PFSK-1 (cell line): Measurements from ENCODE around the gene OPA3.

Source experiments
- FOXP2 ChIP-seq: optimal IDR thresholded peaks from 2 replicates; pipeline ENCODE3; 2011; ENCODE audit warnings: borderline replicate concordance, control low read depth, inconsistent platforms; ENCODE audit not compliant: insufficient read depth; ENCODE audit errors: extremely low read length, extremely low read depth
- POLR2AphosphoS5 ChIP-seq: IDR thresholded peaks from 2 replicates; pipeline ENCODE4 v1.6.1; 2012; ENCODE audit warnings: low read depth, mild to moderate bottlenecking, control low read depth, low read length, moderate library complexity
- REST ChIP-seq, 2 experiments: IDR thresholded peaks; 2 replicates each; pipeline versions ENCODE4 v1.6.1 to v1.8.0; 2011 to 2012; ENCODE audit warnings: low read depth in 2 of 2, low read length in 2 of 2, control low read depth in 1 of 2, inconsistent platforms in 1 of 2, mild to moderate bottlenecking in 1 of 2, moderate library complexity in 1 of 2; ENCODE audit not compliant: insufficient read depth in 1 of 2
- SIN3A ChIP-seq: IDR thresholded peaks from 2 replicates; pipeline ENCODE4 v1.6.1; 2012; ENCODE audit warnings: mild to moderate bottlenecking, low read length, moderate library complexity, borderline replicate concordance; ENCODE audit not compliant: insufficient read depth
- TAF1 ChIP-seq: IDR thresholded peaks from 2 replicates; pipeline ENCODE4 v1.6.1; 2012; ENCODE audit warnings: low read length, control low read depth, borderline replicate concordance; ENCODE audit not compliant: insufficient read depth

DNA sequence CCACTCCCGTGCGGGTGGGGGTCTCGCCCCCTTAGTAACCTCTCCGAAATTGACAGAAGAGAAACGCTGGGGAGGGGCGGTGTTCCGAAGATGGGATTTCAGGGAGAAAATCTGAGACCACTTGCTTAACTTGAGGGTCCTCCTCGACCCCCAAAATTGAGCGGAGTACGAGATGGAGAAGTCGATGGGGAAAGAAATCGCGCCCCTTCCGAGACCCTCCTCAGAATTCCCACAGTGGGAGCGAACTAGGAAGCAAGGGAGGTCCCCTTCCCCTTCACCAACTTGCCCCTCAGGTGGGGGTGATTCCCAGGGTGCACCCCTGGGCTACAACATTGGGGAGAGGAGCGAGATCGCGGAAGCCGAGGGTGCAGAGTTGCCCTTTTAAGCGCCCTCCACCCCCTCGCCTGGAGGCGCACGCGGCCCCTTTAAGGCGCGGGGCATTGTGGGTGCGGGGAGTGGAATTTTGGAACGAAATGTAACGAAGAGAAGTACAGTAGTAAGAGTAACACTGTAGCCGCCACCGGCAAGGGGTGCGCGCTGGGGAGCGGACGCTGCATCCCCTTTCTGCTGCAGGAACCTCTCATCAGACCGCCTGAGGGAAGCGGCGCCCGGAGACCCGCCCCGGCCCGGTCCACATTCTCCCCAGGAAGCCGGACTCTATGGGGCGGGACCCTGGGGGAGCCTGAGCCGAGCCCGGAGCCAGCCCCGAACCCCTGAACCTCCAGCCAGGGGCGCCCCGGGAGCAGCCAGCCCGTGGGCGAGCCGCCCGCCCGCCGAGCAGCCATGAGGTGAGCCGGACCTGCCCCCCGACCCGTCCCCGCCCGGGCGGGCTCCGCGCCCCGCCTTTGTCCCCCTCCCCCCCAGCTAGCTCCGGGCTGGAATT is 77.4 kb downstream of the OPA3 start, which contains the start of gene VASP:
- TF ChIP-seq POLR2AphosphoS5 (peak; percentile 83), REST (IDR thresholded peaks at IDR 0.05; ENCODE audit: insufficient read depth in 1 of 2, low read depth in 2 of 2, low read length in 2 of 2) (peak in 1 of 2 experiments; percentile 44; a peak in 1 of 4 replicates), SIN3A (0 out of 2 replicates have a peak, but pooled peaks have one; percentile 79), TAF1 (peak; percentile 92; the same call in 1 of the 2 replicates), FOXP2 (no peak)
